EL (cell line): ENCODE measurements around the gene S100A5.
"Not testable (repeated sequence)": the region's sequence is repeated elsewhere in the genome, so short reads cannot be mapped to it uniquely, and the experiment has no call there.

ENCODE experiments used
- DNase-seq: peaks from one replicate; pipeline ENCODE4 v3.0.0-alpha.2; 2016

S100A5 gene

DNA sequence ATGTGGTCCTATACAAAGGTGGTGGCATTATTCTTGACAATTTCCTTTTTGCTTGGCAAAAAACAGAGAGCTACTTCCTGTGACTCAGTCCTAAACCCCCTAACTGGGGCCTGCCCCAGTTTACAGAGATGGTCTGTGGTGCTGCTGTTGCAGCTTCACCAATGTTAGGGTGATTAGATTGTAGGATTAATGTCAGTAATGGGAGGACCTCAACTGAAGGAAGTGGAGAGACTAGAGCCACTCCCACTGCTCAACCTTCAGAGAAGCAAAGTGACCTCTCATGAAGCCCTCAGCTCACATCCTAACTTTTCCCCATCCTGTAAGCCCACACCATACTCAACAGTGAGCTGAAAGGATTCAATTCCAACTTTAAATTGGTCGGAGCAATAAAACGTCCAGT is 8.6 kb downstream of the S100A5 start:
- no peak for DNase-seq

DNA sequence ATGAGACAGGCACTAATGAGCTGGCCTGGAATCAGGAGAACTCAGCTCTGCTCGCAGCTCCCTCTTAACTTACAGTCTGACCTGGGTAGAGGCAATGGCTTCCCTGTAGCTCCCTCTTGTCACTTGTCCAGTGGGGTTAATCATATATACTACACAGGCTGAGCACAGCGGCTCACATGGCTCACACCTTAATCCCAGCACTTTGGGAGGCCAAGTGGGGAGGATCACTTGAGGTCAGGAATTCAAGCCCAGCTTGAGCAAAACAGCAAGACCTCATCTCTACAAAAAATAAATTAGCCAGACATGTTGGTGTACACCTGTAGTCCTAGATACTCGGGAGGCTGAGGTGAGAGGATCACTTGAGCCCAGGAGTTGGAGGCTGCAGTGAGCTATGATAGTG is 9.1 kb downstream of the S100A5 start:
- DNase-seq, result no peak

DNA sequence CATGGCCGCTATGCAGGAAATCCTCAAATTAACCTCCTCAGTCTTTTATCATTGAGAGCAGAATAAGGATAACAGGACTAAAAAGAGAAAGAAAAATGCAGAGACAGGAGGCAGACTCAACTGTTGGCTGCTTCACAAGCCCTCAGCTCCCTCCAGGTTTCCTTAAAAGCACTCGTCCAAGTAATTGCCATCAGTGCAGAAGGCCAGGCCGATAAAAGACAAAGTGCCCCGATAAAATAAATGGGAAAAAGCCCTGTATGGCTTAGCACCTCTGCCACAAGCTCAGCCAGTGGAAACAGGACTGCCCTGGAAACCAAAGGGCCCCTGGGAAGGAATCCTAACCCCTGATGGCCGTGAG is 13.1 kb downstream of the S100A5 start:
- DNase-seq, result no peak

DNA sequence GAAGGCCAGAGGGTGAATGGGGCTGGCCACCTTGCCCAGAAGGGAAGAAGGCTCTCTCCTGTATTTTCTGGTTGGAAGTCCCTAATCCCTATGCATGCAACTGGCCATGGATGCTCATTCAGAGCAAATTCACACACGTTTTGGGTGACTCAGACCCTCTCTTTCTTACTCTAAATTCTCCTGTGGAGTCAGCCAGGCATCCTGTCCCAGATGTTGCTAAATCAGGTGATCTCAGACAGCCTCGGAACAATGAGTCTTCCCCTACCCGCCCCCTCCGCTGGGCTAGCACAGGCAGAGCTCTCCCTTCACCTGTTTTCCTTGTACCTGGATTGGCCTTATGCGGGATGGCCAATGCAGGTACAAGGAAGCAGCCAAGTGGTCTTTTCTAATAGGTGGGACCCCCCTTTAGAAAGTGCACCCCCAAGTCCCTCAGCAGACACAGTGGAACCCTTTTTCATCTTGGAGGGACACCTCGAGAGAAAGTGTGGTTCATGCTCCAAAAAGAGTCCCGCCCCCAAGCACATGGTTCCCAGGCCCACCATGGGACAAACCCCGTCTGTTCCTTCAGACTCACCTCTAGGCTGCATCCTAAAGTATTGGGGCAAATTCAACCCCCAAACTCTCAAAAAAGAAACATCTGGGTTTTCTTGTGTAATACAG is 13.6 kb downstream of the S100A5 start:
- no peak for DNase-seq

DNA sequence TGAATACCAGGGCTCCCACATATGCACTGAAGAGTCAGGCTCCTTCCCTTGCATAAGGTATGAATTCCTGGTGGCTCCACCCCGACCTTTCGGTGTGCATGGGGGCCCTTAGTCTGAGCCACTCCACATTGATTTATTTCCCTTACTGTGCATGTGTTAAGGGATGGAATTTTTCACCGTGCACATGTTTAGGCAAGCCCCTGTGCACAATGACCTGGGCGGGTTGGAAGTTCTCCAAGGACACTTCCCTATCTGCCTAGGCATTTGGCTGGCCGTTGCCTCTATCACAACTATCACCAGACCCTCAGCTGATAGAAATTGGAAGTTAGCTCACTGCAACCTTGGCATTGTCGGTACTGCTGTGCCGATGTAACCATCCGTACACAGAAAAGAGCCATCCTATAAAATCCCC is 14.6 kb downstream of the S100A5 start:
- no peak for DNase-seq

DNA sequence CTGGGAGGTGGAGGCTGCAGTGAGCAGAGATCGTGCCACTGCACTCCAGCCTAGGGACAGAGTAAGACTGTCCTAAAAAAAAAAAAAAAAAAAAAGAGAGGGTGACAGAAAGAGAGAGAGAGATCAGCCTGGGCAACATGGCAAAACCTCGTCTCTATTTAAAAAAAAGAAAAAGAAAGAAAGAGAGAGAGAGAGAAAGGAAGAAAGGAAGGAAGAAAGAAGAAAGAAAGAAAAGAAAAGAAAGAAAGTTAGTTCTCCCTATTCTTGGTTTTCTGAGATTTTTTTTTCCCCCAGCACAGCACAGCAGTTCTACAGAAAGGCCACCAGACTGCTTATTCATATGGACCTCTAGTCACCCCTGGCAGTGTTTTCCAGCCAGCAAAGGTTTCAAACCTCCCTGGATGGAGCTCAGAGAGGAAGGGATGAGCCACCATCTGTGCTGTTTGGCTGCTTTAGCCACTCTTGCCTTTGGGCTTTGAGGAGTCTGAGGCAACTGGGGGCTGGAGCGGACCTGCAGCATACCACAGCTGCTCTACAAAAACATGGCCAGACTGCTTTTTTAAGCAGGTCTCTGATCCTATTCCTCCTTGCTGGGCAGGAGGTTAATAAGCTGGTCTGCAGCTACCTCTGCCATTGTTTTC is 15.5 kb downstream of the S100A5 start:
- DNase-seq, result no peak

DNA sequence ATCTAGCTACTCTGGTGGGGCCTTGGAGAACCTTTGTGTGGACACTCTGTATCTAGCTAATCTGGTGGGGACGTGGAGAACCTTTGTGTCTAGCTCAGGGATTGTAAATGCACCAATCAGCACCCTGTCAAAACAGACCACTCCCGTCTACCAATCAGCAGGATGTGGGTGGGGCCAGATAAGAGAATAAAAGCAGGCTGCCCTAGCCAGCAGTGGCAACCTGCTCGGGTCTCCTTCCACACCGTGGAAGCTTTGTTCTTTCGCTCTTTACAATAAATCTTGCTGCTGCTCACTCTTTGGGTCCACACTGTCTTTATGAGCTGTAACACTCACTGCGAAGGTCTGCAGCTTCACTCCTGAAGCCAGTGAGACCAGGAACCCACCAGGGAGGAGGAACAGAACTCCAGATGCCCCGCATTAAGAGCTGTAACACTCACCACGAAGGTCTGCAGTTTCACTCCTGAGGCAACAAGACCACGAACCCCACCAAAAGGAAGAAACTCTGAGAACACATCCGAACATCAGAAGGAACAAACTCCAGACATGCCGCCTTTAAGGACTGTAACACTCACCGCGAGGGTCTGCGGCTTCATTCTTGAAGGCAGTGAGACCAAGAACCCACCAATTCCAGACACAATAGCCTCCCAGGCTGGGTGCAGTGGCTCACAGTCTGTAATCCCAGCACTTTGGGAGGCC is 18.2 kb downstream of the S100A5 start:
- DNase-seq, result not testable (repeated sequence)

DNA sequence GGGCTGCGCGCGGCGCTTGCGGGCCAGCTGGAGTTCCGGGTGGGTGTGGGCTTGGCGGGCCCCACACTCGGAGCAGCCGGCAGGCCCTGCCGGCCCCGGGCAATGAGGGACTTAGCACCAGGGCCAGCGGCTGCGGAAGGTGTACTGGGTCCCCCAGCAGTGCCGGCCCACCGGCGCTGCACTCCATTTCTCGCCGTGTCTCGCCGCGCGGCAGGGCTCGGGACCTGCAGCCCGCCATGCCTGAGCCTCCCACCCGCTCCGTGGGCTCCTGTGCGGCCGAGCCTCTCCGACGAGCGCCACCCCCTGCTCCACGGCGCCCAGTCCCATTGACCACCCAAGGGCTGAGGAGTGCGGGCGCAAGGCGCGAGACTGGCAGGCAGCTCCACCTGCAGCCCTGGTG is 18.9 kb downstream of the S100A5 start:
- DNase-seq, result not testable (repeated sequence)

DNA sequence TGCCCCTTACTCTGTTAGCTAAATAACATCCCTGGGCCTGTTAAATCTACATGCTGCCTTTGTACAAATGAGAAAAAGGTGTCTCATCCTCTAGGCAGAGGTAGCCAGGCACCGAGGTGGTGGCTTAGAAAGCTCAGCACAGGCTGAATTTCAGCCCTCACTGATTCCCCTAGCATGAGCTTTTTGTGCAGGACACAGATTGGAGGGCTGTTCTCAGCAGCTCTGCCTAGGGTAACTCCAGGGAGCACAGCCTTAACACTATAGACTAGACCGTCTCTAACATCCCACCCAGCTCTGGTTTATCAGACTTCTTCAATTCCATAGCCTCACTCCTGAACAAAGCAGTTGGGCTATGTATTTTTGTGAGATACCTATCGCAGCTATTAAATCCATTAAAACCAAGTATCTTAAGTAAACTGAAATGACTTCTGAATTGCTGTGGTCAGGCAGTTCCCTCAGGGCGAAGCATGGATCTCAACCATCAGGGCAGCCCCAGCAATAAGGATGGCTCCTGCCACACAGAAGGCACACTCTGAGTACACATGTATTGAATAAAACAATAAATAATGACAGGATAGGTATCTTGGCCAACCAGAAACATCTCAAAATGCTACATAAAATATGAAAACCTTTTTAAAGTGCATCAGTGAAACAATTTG is 19.8 kb downstream of the S100A5 start:
- peak; percentile 43 for DNase-seq

DNA sequence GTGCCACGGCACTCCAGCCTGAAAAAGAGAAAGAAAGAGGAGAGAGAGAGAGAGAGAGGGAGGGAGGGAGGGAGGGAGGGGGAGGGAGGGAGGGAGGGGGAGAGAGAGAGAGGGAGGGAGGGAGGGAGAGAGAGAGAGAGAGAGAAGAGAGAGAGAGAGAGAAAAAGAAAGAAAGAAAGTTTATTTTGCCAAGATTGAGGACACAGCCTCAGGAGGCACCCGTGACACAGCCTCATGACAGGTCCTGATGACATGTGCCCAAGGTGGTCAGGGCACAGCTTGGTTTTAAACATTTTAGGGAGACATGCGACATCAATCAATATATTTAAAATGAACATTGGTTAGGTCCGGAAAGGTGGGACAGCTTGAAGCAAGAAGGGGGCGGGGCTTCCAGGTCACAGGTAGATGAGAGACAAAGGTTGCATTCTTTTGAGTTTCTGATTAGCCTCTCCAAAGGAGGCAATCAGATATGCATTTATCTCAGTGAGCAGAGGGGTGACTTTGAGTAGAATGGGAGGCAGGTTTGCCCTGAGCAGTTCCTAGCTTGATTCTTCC is 20.5 kb downstream of the S100A5 start:
- not testable (repeated sequence) for DNase-seq

DNA sequence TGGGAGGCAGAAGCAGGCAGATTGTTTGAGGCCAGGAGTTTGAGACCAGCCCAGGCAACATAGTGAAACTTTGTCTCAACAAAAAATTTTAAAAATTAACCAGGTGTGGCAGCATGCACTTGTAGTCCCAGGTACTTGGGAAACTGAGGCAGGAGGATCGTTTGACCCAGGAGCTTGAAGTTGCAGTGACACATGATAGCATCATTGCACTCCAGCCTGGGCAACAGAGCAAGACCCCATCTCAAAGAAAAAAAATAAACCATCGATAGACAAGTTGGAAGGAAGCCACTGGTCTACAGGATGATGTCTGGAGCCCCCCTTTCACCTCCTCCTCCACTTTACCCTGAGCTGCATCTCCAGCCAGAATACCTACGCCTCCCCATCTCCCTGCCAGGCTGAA is 21.5 kb downstream of the S100A5 start:
- DNase-seq, result no peak

DNA sequence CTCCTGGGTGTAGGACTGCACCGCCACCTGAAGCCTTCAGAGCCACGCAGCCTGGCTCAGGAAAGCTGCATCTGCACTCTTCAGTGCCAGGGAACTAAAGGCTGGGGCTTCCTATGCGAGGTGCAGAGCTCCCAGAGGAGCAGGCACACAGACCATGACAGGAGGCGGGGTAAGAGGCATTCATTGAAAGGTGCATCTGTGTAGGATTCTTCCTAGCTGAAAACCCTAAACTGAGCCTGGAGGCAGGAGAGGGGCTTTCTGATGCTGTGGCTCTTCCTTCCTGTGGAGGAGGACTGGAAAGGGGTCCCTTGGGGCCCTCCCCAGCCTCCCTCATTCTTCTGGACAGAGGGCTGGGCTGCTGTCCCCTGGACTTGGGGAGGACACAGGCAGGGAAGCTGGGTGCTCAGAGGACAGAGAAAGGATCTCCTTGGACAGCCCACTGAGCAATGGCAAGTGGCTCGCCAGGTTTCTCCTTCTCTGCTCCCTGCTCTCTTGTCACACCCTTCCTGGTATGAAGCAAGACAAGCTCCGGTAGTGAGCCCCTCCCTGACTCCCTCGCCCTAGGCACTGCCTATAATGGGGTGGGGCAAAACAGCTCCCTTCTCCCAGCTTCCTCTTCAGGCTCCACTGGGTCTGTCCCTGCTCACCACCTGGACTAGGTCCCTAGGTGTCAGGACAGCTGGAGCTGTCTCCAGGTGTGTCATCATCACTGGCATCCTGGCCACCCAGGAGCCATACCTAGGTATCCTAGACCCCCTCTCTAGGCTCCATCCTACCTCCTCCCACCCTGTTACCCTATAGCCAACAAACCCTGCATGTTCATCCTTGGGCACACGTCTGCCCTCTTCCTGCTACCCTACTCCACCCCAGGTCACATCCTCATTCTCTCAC is 25.0 kb downstream of the S100A5 start:
- DNase-seq, result no peak

DNA sequence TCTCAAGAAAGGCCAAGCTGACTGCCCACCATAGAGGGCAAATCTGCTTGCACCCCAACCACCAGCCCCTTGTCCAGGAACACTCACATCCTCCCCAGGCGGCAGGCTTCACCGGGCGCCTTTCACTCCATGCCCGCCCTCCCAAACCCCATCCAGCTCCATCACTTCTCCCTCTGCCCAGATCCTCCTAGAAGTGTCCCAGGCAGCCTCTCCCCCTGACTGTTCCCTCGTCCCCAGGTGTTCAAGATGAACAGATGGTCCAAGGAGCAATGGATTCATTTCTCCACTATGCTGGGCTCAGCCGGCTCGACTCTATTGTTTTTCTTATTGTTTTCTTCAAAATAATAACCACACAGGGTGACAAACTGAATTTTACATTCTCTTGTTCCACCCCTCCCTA is 27.1 kb downstream of the S100A5 start:
- DNase-seq, result no peak

DNA sequence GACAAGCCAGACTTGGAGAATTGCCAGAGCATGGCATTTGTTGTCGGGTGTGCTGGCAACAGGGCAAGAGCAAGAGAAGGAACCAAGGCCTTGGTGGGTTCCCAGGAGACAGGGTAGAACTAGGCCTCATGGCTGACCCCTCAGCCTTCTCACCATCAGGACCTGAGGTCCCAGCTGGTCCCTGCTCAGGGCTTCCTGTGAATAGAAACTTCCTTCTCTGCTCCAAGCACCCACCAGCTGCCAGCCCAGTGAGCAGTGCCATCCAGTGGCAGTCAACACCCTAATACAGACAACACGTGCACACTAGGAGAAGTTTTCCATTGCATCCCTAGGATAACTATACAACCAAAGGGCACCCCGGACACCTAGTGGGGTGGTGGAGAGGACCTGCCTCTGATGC is 27.7 kb downstream of the S100A5 start:
- DNase-seq, result no peak

DNA sequence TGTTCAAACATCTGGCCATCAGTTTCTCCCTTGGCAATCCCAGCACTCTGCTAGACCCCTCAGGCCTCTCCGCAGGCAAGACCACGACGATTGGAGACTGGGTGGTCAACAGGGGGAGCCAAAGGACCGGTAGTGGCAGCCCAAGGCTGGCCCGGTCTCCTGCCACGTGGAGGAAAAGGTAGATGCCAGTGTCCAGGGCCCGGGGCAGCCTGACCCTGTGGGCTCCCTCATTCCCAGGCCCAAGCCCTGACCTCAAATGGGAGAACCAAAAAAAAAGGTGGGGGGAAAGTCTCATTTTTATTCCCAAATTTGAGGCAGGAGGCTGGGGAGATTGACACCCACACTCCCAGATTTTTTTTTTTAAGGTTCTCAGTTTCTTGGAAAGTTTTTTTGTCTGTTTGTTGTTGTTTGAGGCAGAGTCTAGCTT is 29.7 kb downstream of the S100A5 start:
- DNase-seq, result peak; percentile 79

DNA sequence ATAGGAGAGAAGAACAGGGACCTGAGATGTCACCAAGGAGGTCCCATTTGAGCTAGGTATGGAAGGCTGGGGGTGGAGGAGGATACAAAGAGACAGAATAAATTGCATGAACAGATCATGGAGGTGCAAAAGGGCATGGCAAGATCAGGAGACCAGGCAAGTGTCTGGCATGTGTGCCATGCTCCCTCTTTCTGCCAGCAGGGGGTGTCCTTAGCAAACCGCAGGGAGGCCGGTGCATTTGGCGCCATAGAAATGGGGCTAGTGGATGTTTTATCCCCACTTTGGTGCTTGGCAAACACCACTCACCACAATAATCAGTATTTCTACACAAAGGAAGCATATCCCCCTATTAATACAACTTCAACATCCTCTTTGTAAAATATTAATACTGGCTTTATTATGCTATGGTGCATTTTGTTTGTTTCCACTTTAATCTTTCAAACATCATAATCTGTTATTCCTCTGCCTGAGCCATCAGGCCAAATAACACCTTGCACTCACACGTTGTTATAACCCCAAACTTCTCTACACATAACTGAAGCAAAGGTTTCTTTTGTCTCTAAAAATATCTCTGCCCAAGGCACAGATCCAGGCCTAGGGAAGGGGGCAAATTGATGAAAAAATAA is 30.9 kb downstream of the S100A5 start:
- peak; percentile 50 for DNase-seq

DNA sequence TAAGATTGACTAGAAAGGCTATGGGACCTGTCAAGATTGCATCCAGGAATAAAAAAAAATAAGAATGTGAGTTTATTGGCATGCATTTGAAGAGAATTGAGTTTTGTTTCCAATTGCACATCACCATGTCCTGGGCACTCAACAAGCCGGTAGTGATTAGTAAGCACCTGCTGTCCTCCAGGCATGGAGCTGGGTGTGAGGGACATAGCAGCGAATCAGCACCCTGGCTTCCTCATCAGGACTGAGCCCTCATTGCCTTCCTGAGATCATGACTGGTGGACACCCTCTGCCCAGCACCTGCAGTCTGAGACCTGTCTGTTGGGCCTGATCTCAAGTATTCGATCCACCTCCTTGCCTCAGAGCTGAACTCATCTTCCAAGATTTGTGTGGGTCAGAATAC is 31.7 kb downstream of the S100A5 start:
- no peak for DNase-seq

DNA sequence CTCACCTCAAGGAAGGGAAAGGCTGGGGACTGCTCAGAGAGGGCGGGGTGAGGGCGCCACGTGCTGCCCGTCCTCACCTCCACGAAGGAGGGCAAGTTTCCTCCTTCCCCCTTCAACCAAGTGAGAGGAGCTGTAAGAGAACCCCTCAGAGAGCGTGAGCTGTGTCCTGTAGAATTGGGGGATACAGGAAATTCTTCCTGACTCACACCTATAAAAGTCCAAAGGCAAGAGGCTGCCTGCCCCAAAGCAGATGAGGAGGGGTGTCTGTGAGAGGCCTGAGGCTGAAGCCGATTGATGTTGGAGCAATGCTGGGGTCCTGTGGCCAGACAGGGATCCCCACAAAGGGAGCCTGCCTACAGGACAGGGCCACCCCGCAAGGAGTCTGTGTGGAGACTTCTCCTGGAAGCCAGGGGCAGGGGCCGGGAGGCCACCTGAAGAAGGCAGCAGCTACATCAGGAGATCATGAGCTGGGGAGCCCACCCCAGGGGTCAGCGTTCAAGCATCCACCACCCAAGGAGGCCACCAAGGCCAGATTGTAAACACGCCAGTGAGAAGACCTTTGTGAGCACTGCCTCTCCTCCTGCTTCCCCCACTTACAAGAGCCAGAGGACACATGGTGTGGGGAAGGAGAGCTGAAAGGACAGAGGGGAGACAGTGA is 32.7 kb downstream of the S100A5 start:
- peak; percentile 33 for DNase-seq

DNA sequence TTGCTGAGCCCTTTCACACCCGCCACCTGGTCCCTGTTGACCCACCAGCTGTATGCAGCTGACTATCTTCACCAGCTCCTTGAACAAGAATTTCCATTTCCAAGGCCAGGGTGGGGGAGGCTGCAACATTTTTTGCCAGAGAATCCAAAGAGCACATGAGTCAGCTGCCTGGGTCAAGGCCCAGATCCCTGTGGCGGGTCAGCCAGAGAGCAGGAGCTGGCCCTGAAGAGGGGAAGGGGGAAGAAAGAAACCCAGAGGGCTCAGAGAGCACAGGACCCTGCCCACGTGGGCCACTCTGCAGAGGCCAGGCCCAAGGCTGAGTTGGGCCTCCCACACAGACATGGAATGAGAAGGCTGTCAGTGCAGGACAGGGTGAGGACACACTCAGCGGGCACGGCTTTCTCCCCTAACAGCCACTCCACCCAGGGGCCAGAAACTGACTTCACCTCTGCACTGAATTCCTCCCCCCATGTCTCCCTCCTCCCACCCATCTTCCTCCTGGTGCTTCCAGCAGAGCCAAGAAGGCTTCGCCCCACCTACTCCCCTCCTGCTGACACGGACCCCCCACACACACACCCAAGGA is 33.8 kb downstream of the S100A5 start:
- peak; percentile 93 for DNase-seq

DNA sequence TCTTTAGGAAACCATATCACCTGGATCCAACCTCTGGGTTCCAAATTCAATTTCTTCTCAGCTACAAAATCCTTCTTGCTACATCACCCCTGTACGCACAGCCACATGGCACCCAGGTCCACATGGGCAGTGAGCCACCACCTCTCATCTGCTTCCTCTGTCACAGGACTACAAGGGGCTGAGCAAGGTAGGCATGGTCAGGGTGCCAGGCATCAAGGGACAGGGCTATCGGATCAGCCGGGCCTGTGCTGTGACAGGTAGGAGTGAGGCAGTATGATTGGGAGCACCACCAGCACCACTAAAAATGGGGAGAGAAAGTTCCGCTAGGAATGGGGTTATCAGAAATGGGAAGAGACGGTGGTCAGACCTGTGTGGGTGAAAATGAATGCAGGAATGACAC is 34.3 kb downstream of the S100A5 start:
- DNase-seq, result no peak

DNA sequence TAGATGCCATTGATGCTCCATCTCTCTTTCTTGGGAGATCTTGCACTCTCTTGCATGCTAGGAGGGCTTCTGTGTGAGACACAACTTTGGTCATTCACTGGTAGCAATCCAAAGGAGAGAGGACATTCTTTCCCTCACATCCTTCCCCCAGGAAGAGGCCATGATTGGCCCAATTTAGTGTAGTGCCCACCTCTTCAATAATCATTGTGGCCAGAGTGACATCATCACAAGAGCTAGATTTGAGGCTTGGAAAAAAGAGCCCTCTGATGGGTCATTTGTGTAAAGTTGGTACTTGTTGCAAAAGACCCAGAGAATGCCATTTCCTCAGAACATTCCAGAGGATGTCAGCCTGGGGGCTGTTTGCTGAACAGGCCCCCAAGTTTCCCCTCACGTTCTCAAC is 35.2 kb downstream of the S100A5 start:
- DNase-seq, result peak; percentile 39
